ENCODE data around the gene ZNF423.

ZNF423 gene

GRCh38 chr16:49486400-49486799 lies 369.5 kb downstream of the ZNF423 start:
- no peak for DNase-seq

- DNase-seq: no peak
These were observed 370.2 kb downstream of the ZNF423 start for GRCh38 chr16:49485663-49486062.

GRCh38 chr16:49484936-49485335 lies 371.0 kb downstream of the ZNF423 start:
- DNase-seq: no peak

- no peak for DNase-seq
These were observed 371.5 kb downstream of the ZNF423 start for GRCh38 chr16:49484451-49484849.

- no peak for DNase-seq
These were observed 372.1 kb downstream of the ZNF423 start for GRCh38 chr16:49483651-49484450.

- no peak for DNase-seq
These were observed 372.7 kb downstream of the ZNF423 start for GRCh38 chr16:49483251-49483650.

- DNase-seq: no peak
These were observed 373.2 kb downstream of the ZNF423 start for GRCh38 chr16:49482690-49483089.

- DNase-seq: no peak
These were observed 377.3 kb downstream of the ZNF423 start for GRCh38 chr16:49478616-49479015.

- DNase-seq: no peak
These were observed 377.8 kb downstream of the ZNF423 start for GRCh38 chr16:49478107-49478506.

GRCh38 chr16:49477250-49477895 lies 378.5 kb downstream of the ZNF423 start:
- DNase-seq: no peak

- peak in 2 of 3 experiments; percentile 31 to 37 for DNase-seq
These were observed 381.2 kb downstream of the ZNF423 start for GRCh38 chr16:49474741-49475140.

- DNase-seq: no peak
These were observed 382.1 kb downstream of the ZNF423 start for GRCh38 chr16:49473773-49474172.

- no peak for DNase-seq
These were observed 382.8 kb downstream of the ZNF423 start for GRCh38 chr16:49473131-49473530.

GRCh38 chr16:49472598-49472997 lies 383.3 kb downstream of the ZNF423 start:
- no peak for DNase-seq

- DNase-seq: no peak
These were observed 384.7 kb downstream of the ZNF423 start for GRCh38 chr16:49471038-49471727.

GRCh38 chr16:49470513-49470991 lies 385.4 kb downstream of the ZNF423 start:
- DNase-seq: no peak

- DNase-seq: no peak
These were observed 385.9 kb downstream of the ZNF423 start for GRCh38 chr16:49469930-49470451.

- DNase-seq: no peak
These were observed 386.6 kb downstream of the ZNF423 start for GRCh38 chr16:49469311-49469670.

GRCh38 chr16:49468611-49469310 lies 387.2 kb downstream of the ZNF423 start:
- DNase-seq: no peak

- no peak for DNase-seq
These were observed 388.2 kb downstream of the ZNF423 start for GRCh38 chr16:49467540-49468372.

- no peak for DNase-seq
These were observed 389.0 kb downstream of the ZNF423 start for GRCh38 chr16:49466881-49467280.

- no peak for DNase-seq
These were observed 389.4 kb downstream of the ZNF423 start for GRCh38 chr16:49466529-49466831.

Measured in NCI-H1417 (cell line).